NCI-H524 treated with DMSO at 0.1 percent for 48 hours (cell line): ENCODE measurements around the gene DHCR7.
"Not testable (repeated sequence)": the region's sequence is repeated elsewhere in the genome, so short reads cannot be mapped to it uniquely, and the experiment has no call there.

Experiments
- DNase-seq: peaks from one replicate; lab custom pipeline; 2025; lab: John Stamatoyannopoulos, UW

Gene DHCR7

GRCh38 chr11:71437879-71438278, 10.3 kb downstream of the DHCR7 start:
- no peak for DNase-seq

DNA sequence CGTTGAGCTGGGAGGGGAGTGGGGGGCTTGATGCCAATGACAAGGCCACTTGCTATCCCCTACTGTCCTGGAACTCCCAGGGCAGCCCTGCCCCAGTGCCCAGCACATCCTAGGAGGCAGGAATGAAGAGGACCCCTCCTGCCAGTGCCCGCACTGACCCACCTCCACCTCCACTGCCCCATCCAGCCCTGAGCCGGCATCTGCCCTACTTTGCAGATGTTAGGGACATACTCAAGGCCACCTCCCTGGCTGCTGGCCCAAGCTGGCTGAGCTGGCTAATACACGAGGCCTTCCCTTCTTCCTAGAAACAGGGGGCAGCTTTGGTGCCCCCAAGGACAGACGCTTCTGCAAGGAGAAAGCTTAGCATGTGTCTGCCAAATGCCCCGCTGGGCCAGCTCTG, 10.8 kb downstream of the DHCR7 start:
- no peak for DNase-seq

- DNase-seq = no peak
These were observed 11.3 kb downstream of the DHCR7 start for GRCh38 chr11:71436861-71437260.

GRCh38 chr11:71435278-71435951, 12.8 kb downstream of the DHCR7 start:
- DNase-seq = no peak

- DNase-seq = no peak
These were observed 13.5 kb downstream of the DHCR7 start for GRCh38 chr11:71434576-71435130.

DNA sequence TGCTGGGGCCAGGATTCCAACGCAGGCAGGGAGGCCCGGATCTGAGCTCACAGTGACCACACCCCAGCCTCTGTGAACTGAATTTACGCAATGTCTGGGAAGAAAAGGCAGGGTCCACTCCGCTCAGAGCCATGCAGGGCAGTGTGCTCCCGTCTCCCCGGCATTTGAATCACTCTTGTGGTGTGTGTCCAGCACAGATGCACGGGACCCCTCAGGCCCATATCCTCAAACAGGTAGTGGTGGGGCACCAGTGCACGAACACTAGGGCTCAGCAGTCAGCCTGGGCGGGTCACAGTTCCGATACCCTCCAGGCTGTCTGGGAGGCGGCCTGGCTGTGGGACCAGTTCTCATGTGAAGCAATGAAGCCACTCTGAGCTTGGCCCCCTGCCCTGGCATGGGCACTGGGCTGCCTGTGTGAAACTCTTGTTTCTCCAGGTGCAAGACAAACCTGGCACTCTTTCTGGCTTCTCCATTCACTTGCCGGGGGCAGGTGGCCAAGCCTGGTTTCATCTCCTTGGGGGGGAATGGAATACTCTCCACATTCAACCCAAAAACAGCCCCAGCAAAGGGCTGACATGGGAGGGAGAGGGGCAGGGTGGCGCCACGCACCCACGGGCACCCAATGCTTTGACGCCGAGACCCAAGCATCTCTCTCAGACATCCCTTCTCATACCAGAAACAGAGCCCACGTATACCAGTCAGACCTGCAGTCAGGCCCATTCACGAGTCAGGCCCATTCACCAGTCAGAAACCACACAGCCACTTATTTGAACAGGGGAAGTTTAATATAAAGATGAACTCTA, 14.3 kb downstream of the DHCR7 start:
- DNase-seq = no peak

DNA sequence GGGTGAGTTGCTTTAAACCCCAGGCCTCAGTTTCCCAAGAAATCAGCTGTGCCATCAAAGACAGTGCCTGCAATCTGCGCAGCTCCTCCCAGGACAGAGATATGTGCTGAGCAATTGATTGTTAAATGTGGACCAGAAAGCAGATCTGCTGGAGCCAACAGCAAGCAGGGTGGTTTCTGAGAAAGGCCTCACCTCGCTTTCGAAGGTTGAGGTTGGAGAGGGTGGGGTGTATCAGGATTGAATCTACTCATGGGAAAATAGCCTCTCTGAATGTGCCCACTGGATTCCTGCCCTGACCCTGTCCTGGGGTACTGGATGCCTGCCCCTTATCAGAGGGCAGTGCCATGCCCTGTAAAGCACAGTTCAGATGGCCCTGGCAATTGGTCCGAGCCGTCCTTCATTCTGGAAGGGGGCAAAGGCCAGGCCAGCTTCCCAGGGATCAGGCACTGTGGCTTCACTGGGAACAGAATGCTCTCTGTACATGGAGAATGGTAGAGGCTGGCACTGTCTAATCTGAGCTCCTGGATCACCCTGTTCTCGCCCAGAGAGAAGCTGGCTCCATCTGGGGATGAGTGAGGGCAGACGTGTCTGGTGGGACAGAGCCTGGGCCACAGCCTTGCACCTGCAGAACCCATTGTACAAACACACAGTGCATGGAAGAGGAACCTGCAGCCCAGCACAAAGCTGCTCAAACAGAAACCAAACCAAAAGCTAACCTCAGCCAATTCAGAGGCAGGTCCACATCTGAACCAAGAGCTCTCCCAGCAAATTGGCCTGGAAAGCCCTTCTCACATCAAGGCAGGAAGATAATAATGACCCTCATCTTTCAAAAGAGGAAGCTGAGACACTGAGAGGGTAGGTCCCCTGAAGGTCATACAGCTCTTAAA, 15.2 kb downstream of the DHCR7 start:
- DNase-seq = no peak

- DNase-seq = no peak
These were observed 16.9 kb downstream of the DHCR7 start for GRCh38 chr11:71431271-71431670.

DNA sequence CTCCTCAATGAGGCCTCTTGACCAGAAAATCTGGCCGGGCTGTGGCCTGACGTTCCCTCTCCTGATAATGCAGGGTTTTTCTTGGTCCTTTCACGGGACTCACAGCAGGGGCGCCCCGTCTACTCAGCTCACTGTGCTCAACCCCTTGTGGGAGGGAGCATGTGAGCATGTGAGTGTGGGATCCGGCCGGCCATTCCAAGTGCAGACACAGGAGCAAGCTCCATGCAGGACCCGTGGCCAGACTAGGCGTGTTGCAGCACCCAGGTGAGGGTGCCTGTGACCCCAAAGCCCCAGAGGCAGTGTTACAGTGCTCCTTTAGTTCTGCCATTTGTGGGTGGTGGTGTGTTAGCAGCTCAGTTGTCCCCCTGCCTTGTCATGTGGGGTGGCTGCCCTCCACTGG, 18.0 kb downstream of the DHCR7 start:
- DNase-seq = no peak

- no peak for DNase-seq
These were observed 18.5 kb downstream of the DHCR7 start for GRCh38 chr11:71429701-71430100.

DNA sequence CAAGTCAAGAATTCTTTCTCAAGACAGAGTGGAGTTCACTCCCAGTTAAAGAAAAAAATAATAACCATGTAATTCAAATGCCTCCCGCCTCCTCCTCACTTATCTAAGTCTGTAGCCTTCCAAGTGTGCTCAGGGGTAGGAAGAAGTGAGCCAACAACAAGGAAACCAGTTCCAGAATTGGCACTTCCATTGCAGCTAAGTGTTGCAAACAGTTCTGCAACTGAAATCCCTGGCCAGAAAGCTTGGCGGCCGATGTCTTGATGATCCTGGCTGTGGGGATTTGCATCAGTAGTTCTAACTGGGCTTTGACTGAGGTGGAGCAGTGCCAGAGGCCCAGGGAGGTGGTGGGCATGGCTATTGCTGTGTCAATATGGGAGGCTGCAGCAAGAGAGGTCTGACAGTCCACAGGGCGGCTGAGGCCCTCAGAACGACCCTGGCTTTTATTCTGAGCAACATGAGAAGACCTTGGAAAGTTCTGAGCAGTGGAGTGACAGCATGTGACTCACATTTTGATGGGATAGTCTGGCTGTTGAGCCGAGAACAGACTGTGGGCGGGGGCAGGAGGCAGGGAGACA, 19.2 kb downstream of the DHCR7 start:
- no peak for DNase-seq

- DNase-seq = no peak
These were observed 21.8 kb downstream of the DHCR7 start for GRCh38 chr11:71426413-71426812.

- no peak for DNase-seq
These were observed 22.3 kb downstream of the DHCR7 start for GRCh38 chr11:71425860-71426259.

GRCh38 chr11:71425409-71425808, 22.8 kb downstream of the DHCR7 start:
- no peak for DNase-seq

- no peak for DNase-seq
These were observed 24.9 kb downstream of the DHCR7 start for GRCh38 chr11:71423181-71423790.

DNA sequence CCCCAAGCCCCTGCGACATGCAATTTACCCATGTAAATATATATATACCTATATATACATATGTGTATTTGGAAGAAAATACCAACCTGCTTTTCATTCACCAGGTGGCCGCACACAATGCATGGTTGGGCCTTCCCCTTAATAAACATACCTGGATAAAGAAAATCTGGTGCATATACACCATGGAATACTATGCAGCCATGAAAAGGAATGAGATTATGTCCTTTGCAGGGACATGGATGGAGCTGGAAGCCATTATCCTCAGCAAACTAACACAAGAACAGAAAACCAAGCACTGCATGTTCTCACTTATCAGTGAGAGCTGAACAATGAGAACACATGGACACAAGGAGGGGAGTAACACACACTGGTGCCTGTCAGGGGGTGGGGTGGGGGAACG, 25.9 kb downstream of the DHCR7 start:
- not testable (repeated sequence) for DNase-seq

- no peak for DNase-seq
These were observed 26.7 kb downstream of the DHCR7 start for GRCh38 chr11:71421392-71421950.

- DNase-seq = no peak
These were observed 27.5 kb downstream of the DHCR7 start for GRCh38 chr11:71420455-71421241.

- peak; percentile 28 for DNase-seq
These were observed 29.6 kb downstream of the DHCR7 start for GRCh38 chr11:71418643-71419042.

DNA sequence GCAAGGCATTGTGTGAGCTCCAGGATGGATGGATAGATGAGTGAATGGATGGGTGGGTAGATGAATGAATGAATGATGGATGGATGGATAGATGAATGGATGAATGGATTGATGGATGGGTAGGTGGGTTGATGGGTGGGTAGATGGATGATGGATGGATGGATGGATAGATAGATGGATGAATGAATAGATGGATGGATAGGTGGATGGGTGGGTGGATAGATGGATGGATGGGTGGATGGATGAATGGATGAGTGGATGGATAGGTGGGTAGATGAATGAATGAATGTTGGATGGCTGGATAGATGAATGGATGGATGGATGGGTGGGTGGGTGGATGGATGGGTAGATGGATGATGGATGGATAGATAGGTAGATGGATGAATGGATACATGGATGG, 33.5 kb downstream of the DHCR7 start:
- no peak for DNase-seq
